Measurements from ENCODE around the gene SLC1A4.

SLC1A4 gene

GRCh38 chr2:65054749-65055421 is 65.7 kb downstream of the SLC1A4 start:
- DNase-seq (ENCODE audit: low read depth): no peak

- DNase-seq (ENCODE audit: low read depth): no peak
These were observed 66.4 kb downstream of the SLC1A4 start for GRCh38 chr2:65055422-65056214.

- DNase-seq (ENCODE audit: low read depth): peak; percentile 93
These were observed 67.2 kb downstream of the SLC1A4 start, which contains the start of gene CEP68 for GRCh38 chr2:65056215-65057053. Gene CEP68, plus strand, starts transcription at chr2:65056416. Its CDS starts 13,029 bp downstream, at chr2:65069445.

GRCh38 chr2:65057054-65057375 is 67.8 kb downstream of the SLC1A4 start:
- no peak for DNase-seq (ENCODE audit: low read depth)

GRCh38 chr2:65057391-65058052 is 68.3 kb downstream of the SLC1A4 start:
- peak; percentile 59 for DNase-seq (ENCODE audit: low read depth)

- DNase-seq (ENCODE audit: low read depth): no peak
These were observed 69.9 kb downstream of the SLC1A4 start for GRCh38 chr2:65059071-65059470.

GRCh38 chr2:65061146-65061909 is 72.1 kb downstream of the SLC1A4 start:
- no peak for DNase-seq (ENCODE audit: low read depth)

GRCh38 chr2:65061910-65062339 is 72.7 kb downstream of the SLC1A4 start:
- no peak for DNase-seq (ENCODE audit: low read depth)

- DNase-seq (ENCODE audit: low read depth): no peak
These were observed 73.9 kb downstream of the SLC1A4 start for GRCh38 chr2:65062843-65063825.

GRCh38 chr2:65064728-65065552 is 75.7 kb downstream of the SLC1A4 start:
- DNase-seq (ENCODE audit: low read depth): peak; percentile 14

- DNase-seq (ENCODE audit: low read depth): no peak
These were observed 78.8 kb downstream of the SLC1A4 start for GRCh38 chr2:65067806-65068553.

GRCh38 chr2:65069439-65069824 is 80.2 kb downstream of the SLC1A4 start:
- no peak for DNase-seq (ENCODE audit: low read depth)

- DNase-seq (ENCODE audit: low read depth): no peak
These were observed 81.1 kb downstream of the SLC1A4 start for GRCh38 chr2:65070172-65070830.

GRCh38 chr2:65070856-65071255 is 81.7 kb downstream of the SLC1A4 start:
- no peak for DNase-seq (ENCODE audit: low read depth)

- DNase-seq (ENCODE audit: low read depth): no peak
These were observed 82.4 kb downstream of the SLC1A4 start for GRCh38 chr2:65071499-65072180.

- DNase-seq (ENCODE audit: low read depth): no peak
These were observed 83.2 kb downstream of the SLC1A4 start for GRCh38 chr2:65072181-65072970.
